HG03457 (cell line): ENCODE measurements around the gene KCNQ5.

Experiments used
- ATAC-seq: cut with Tn5 transposase; IDR thresholded peaks from one replicate; pipeline ENCODE4 v1.9.1; 2021; ENCODE audit warnings: moderate number of reproducible peaks; ENCODE audit not compliant: unreplicated experiment

Gene KCNQ5

DNA sequence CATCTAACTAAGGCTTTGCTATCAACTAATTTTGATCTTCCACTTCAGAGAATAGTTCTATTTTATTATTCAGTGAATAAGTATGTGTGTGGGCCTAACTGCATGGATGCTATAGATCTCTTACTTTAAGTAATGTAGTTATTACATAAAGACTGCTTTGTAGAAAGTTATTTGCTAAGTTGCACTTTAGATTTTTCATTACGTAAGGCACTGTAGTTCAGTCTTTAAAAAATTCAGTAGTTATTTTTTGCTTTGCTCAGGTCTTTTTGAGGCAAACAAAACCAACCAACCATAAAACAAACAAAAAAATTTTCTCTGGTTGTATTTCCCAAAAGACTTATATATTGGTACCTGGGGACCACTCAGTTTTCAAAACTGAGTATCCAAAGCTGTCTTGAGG, 53.0 kb downstream of the KCNQ5 start:
- no peak for ATAC-seq

DNA sequence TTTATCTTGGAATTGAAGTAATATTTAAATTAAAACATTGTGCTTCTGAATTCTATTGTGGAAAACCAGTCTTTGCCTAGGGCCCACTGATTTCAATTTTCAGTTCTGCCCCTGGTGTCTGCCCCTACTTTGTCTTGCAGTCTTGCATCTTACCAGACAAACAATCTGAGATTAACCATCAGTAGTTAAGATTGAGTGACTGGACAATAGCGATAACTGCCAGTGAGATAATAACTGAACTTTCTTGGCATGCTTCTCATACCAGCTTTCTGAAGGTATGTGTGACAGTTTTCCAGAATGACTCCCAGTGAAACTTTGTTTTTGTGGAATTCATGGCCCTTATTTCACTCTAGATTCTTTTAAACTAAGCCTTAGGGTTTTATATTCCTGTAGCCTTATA, 53.5 kb downstream of the KCNQ5 start:
- no peak for ATAC-seq

DNA sequence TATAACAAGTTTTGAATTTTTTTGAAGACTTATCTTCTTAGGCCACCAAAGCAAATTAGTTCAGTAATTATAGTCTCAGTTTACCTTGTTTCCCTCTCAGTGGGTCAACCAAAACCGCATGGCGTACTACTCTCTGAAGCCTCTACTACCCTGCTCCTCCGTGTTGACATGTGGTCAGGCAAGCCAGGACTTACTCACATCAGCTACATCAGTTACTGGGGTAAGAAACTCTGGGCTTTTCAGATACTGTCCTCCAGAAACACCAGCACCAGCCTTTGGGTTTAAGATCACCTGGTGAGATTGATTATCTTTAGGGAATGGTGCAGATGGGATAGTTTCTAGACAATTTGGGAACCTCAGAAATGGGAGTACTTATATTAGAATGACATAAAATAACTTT, 55.1 kb downstream of the KCNQ5 start:
- no peak for ATAC-seq

DNA sequence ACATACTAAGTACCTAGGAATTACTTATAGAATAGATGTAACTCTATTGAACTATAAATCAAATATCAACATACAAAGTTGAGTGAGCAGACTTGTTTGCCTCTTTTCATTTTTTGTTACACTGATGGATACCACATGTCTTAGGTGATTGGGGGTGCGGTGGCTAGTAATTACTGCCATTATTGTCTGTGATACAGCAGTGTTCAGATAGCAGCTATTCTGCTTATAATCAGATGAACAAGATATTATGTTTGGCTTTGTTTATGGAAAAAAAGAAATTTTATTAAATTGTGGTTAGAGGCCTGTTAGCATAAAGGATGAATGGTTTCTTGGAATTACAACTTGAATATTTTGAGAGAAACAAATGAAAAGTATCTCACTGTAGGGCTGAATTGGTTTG, 55.9 kb downstream of the KCNQ5 start:
- no peak for ATAC-seq

DNA sequence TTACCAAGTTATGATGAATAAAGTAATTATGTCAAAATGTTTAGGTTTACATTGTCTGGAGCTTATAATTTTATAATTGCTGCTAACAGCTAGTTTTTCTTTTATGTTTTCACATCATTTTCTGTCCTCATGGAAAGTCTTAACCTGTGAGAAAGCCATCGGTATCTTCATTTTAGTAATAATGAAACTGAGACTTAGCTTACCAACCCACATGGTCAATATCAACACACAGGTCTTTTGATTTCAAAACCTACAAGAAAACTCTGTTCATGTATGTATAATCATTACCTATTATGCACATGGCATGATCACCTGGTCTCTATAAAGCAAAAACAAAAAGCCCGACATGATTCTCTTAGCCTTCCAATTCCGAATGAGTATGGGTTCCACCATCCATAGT, 61.9 kb downstream of the KCNQ5 start:
- peak; percentile 78 for ATAC-seq

DNA sequence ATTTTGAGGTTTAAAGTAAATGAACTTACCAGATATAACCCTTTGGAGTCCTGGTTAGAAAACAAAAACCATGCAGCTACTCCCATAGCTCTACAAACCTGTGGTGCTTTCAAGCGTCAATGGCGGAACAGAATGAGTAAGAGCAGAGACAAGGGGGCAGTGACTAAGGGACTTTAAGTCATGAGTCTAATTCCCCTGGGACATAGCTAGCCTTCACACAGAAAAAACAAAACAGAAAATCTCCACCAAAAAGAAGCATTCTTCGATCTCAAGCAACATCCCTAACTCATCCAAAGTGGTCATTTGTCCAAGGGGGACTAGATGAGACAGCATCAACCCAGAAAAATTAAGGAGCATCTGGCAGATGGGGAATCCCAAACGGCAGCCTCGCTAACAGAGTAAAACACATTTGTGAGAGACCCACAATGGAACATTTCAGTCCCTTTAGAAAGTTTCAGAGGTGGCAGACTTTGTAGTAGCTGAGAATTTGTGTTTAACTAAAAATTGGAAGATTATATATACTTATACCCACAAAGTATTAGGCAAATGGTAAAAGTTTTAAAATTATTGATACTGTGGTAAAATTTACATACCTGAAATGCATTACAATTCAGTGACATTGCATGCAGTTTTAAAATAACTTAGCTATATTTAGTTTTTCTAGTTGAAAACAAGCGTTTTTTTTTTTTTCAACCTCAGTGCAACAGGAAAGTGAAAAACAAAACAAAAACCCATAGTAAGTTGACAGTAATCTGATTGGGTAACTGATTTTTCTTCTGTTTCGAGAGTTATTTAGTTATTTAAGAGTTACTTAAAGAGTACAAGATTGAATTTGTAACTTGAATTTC, 67.5 kb downstream of the KCNQ5 start:
- ATAC-seq = peak; percentile 82

DNA sequence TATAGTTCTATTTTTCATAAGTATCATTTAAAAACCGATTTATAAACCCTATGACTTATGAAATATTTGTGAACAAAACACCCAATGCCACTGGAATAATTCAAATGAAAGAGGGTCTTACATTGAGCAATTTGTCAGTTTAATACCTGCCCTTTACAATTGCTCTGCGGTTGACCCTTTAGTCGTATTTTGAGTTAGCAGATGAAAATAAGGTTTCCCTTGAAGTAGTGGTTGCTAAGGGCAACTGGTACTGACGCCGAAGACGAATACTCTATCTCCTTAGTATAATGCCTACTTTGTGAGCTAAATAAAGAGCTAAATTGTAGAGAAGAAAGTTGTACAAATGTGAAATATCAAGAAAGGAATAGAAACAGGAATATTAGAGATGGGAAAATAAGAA, 69.4 kb downstream of the KCNQ5 start:
- no peak for ATAC-seq

DNA sequence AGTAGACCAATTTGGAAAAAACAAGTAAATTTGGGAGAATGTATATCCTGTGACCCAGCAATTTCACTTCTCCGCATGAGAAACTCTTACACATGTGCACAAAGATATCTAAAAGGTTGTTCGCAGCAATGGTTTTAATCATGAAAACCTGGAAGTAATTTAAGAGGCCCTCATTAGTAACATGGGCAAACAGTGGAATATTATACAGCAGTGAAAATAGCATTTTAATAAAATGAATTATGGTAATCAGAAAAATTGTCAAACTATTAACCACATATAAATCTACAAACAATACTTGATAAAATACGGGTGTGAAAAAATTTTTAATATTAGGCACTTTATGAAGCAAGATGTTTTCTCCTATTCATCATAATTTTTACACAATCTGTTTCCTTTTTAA, 74.2 kb downstream of the KCNQ5 start:
- no peak for ATAC-seq

DNA sequence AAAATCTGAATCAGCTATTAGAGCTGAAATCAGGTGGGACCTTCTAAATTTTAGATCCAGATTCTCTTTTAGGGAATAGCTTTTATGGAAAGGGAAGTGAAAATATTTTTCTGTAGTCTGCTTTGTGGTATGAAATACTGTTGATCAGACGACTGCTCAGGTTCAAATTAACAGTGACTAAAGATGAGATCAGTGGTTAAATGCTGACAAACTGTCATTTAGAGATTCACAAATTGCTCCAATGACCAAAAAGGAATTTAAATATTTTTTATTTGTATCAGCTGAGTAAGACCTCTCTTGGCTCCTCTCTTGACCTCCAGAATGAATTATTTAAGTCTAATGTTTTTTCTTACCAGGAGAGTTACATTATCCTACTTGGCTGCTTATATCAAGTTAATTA, 77.3 kb downstream of the KCNQ5 start:
- ATAC-seq = no peak

DNA sequence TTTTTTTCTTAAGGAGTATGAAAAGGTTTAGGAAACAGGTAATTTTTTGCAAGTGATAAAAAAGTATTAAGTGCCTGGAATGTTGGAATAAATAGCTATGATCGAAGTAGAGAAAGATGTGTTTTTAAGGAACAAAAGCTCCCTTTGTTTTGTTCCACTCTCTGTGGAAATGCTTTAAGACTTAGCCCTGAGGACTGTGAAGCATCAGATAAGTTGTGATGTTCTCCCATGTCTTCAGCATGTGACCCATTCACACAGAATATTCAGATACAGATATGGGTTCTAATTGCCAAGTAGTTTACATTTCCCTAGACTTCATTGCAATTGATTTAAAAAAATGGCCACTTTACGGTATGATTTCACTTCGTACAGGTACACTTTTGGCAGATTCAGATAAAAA, 80.6 kb downstream of the KCNQ5 start:
- no peak for ATAC-seq

DNA sequence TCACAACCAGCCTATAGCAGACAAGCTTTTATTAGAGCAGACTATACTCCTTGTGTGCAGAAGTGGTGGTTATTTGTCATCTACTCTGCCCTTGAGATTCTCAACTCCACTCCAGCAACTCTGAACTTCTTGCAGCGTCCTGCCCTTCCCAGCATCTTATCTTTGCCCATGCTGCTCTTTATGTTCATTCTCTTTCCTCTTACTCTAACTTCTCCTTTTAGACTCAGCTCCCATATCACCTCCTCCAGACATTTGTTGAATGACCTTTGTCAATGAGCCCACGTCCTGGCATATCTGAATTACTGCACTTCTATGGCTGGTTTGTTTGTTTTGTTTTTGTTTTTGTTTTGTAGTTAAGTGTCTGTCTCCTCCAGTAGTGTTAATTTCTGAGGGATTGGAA, 81.2 kb downstream of the KCNQ5 start:
- ATAC-seq = no peak

DNA sequence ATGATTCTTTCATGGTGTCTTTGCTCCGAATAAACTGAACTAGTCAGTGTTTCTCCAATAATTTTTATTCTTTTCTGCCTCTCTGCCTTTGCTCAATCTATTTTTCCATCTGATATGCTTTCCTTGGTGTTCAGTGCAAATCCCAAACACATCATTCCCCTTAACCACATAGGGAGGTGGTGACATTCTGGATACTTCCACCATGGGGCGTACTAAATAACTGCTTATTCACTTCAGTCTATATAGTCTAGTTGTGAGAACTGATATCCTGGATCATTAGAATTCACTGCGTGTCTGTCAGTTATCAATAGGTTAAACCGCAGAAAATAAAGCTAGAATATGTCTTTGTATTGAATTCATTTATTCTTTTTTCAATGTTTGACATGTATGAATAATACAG, 83.1 kb downstream of the KCNQ5 start:
- no peak for ATAC-seq

DNA sequence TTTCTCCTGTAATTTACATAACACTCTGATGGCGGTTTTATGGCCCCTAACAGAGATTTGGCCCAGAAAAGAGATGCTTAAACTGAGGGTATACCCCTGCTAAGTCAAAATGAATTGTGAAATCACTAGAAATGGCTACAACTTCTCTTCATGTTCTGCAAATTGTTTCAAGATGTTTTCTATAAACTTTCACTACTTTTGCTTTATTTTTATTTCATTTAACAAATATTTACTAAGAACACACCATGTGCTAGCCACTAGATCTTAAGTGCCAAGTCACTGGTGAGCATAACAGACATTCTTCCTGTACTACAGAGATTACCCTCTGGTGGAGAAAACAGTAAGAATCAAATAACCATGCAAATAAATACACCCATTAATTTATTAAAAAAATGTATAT, 87.6 kb downstream of the KCNQ5 start:
- no peak for ATAC-seq

DNA sequence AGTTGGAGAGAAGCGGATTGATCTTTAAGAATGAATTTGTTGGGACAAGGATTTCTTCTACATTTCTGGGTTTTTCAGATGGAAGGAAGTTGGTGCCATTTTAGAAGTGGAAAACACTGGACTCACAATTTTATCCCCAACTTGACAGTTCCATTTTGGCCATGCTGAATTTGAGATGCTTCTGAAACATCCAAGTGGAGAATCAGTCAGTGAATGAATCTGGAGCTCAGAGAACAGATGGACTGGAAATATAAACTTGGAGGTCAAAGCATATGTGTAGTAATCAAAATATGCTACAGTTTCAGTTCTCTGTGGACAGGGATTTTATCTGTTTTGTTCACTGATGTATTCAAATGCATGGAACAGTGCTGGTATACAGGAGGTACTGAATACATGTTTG, 89.9 kb downstream of the KCNQ5 start:
- no peak for ATAC-seq

DNA sequence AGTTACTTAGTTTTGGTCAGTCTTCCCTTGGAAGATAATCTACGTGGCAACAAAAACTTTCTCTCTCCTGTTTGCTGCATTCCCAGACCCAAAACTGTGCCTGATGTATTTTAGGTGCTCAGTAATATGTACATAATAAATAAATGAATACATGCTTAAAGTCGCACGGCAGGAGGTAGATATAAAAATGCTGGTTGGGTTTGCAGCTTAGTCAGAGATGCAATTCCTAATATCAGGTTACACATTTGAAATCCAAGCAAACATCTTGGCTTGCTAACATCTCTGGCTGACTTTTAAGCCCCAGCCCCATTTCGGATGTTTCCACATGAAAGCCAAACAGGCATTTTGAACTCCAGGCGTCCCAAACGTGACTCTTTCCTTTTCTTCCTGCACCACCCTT, 91.0 kb downstream of the KCNQ5 start:
- no peak for ATAC-seq

DNA sequence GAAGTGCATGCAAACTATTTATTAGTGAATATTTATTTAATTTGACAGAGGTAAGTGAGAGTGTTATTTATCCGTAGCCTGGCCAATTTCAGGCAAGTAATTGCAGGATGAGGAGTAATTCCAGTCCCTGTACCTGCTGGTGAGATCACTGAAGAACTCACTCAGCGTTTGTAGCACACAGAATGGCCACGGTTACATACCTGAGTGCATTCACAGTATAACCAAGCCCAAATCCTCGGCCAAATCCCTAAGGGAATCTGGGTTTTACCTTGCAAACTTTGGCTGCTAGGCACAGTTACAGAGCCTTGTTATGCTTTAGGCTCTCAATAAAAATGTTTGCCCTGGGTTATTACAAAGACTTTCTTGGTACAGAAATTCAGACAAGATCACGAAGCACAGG, 93.3 kb downstream of the KCNQ5 start:
- no peak for ATAC-seq

DNA sequence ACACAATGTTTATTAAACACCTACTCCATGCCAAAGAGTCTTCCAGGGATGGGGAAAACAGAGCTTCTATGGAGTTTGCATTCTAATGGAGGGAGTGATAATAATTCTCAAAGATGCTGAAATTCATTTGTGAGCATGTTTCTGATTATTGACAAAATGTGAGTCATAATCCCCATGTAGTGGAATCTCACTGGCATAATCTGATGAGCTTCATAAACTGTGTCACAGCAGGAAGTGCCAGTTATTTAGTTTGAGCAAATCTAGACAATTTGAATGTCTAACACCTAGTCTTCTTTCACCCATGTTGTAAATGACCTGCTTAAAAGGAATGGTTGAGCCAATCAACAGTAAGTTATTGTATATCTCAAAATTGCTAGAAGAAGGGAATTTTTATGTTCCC, 95.1 kb downstream of the KCNQ5 start:
- no peak for ATAC-seq

DNA sequence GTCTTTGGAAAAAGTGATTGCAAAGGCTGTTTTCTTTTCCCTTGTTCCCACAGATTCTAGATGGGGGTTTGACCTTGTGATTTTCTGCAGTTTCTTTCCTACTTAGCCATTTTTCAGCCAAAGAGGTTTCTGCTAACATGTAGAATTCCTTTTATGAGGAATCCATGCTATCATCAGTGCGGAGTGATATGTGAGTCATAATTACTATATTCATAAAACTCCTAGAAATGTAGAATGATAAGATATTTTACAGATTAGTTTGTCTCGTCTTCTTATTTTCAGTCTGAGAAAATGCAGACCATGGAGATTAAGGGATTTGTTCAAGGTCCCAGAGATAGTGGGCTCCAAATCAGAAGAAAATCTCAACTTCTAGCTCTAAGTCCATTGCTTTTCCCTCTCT, 98.6 kb downstream of the KCNQ5 start:
- no peak for ATAC-seq

DNA sequence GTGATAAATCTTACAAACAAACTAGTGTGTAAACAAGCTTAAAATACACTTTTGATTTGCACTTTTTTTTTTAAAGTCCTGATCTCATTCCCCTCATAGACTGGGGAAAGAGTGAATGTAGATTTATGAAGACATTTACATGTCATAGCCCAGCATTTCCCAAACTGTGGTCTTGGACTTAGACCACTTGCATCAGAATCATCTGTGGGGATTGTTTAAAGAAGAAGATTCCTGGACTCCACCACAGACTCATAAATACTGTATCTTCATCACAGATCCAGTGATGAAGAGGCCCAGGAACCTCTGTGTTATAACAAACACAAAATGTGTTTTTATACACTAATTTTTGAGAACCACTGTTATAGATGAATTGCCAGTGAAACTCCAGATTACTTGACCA, 99.5 kb downstream of the KCNQ5 start:
- ATAC-seq = no peak

DNA sequence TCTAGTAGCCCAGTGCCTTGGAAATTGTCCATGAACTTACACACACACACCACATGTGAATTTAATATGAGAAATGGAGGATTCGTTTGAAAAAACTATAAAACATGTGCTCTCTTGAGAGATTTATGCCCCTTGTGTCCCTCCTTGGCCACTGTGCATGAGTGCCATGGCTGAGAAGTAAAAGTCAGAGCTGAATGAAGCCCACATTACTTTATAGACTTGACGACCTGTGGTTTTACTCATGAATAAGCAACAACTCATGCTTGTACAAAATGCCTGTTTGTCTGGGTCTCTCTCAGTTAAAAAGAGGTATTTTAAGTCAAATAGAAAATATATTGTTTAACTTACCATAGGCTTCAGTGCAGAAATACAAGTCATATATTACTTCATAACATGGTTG, 102.7 kb downstream of the KCNQ5 start:
- peak; percentile 55 for ATAC-seq

DNA sequence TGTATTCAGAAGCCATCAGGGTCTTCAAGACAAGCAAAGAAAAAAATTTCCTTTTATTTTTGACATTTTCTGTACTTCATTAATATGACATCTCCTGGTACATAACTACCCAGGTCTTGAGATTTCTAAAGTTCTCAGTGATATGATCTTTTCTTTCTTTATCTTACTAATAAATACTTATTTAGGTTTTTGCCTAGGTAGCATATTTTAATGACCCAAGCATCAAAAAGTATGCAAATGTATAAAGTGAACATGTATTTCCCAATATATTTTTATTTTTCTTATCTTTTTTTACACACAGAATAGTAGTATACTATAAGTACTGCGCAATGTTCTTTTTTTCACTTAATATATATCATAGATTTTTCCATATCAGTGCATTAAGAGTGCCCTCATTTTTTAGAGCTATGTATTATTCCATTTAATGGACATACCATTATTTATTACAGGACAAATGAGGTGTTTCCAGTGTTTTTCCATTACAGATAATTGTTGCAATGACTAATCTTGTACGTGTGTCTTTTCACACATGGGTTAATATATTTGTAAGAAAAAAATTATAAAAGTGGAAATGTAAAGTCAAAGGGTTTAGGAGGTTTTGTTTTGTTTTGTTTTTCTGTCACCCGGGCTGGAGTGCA, 107.0 kb downstream of the KCNQ5 start:
- ATAC-seq = no peak

DNA sequence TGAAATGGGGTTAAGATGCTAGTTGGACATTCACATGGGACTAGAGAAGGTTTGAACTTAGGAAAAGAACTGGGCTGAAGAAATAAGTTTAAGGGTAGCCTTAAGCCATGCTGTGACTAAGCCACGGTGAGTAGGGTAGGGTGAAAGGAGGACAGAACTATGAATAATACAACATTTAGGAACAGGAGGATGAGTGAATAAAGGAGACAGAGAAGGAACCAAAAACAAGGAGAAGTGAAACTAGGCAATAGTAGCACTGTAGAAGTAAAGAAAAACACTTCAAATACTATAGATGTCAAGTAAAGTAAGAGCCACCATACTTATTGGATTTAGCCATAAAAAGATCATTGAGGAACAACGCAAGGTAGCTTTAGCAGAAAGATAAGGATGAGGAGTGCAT, 111.2 kb downstream of the KCNQ5 start:
- no peak for ATAC-seq

DNA sequence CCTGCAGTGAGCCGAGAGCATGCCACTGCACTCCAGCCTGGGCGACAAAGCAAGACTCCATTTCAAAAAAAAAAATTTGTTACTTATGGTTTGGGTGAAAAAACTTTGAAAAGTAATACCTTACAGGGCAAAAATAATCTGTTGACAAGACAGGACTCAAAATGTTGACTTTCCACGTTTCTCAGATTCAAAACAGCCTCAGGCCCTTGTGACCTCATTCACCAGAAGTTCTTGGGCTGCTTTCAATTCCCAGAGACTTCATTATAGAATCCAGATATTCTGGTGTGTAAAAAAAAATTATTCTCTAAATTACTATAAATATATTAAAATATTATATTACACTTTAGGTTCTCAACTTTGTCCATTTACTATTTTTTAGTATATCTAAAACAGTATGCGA, 116.2 kb downstream of the KCNQ5 start:
- no peak for ATAC-seq
